DMS114 treated with DMSO at 0.1 percent for 48 hours (cell line): ENCODE results near the gene PNMA8A.
"Not testable (repeated sequence)": the region's sequence is repeated elsewhere in the genome, so short reads cannot be mapped to it uniquely, and the experiment has no call there.

Experiments used
- DNase-seq: peaks from one replicate; lab custom pipeline; 2025; ENCODE audit not compliant: unreplicated experiment; lab: John Stamatoyannopoulos, UW

The PNMA8A gene

DNA sequence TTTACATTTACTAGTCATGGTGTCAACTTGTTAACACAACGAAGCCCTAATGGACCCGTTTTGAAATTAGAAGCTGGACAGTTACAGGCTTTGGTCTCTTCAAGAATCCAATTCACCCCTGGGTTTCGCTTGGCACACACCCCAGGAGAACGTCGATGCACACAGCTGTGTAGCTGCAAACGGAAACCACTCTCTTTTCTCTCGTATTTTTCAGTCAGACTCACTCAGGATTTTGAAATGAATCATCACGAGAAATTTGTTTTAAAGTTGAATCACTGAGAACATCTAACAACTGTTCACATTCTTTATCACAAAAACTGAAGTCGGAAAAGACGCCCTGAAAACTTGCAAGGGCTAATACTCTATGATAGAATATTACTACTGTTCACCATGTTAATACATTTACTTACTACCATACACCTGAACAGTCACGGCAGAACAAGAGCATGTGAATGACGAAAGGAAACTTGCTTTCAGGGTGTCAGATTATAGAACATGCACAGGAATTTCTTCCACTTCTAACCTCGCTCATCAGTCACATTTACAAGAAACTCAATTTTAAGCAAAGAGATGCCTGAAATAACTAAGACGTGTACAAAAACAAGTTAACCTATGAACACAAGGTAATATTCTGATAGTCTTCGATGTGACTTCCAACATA, 4.7 kb downstream of the PNMA8A start:
- DNase-seq, result no peak

GRCh38 chr19:46463516-46463915, 7.8 kb downstream of the PNMA8A start:
- DNase-seq, result no peak

DNA sequence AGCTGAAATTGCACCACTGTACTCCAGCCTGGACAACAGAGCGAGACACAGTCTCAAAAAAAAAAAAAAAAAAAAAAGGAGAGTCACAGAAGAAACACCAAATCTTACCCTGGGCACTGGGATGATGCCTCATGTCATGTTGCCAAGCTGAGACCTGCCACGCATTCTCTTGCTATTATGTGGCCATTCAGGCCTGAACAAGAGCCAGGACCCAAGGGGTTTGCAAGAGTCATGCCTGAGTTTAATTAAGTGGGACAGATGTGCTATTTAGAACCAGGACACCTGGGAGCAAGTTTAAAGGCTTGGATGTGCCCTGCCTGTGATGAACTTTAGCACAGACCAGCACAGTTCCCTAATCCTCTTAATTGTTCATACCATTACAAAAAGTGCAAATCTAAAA, 9.8 kb downstream of the PNMA8A start:
- no peak for DNase-seq

DNA sequence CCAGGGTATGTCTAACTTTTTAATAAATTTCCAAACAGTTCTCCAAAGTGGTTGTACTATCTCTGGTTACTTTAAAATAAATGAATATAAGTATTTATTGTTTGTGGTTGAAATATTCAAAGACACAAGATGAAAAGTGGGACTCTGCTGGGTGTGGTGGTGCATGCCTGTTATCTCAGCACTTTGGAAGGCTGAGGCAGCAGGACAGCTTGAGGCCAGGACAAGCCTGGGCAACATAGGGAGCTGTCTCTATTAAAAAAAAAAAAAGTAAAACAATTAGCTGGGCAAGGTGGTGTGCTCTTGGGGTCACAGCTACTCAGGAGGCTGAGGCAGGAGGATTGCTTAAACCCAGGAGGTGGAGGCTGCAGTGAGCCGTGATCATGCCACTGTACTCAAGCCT, 10.4 kb downstream of the PNMA8A start:
- no peak for DNase-seq

DNA sequence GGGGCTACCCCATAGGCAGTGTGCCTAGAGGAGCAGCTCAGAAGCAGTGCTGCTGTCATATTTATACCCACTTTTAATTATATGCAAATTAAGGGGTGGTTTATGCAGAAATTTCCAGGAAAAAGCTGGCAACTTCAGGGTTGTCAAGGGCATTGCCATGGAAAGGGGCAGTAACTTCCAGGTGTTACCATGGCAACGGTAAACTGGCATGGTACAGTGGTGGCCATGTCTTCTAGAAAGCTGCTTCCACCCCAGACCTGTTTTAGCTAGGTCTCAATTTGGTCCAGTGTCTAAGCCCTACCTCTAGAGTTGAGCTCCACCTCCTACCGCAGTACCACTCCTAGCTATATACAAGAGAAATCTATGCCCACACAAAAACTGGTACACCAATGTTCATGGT, 11.3 kb downstream of the PNMA8A start:
- no peak for DNase-seq

- DNase-seq, result no peak
These were observed 14.4 kb downstream of the PNMA8A start for GRCh38 chr19:46456930-46457329.

DNA sequence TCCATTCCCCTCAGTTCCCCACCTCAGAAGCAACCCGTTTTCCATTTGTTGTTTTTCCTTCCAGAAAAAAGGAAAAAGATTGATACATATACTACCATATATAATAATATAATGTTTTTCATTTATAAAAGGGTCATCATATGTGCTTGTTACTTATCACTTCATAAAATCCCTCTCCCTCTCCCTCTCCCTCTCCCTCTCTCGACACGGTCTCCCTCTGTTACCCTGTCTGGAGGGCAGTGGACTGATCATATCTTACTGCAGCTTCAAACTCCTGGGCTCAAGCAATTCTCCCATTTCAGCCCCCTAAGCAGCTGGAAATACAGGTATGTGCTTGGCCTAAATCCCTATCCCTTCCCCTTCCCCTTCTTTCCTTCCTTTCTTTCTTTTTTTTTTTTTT, 17.1 kb downstream of the PNMA8A start:
- no peak for DNase-seq

GRCh38 chr19:46453661-46454060, 17.7 kb downstream of the PNMA8A start:
- no peak for DNase-seq

DNA sequence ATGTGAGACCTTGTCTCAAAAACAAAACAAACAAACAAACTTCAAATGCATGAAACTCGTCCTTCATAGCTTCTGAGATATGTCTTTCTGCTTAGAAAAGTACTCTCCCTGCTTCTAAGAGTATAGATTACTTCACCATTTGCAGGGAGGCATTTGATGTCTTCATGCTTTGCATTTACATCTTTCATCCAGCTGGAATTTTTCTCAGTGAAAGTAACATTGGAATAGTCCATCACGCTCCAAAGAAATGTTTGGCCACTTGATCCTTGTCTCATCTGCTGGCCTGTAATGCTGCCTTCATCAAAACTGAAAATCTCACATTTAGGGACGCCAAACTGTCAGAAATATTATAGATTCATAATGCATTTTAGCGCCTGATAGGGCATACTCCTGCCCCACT, 19.2 kb downstream of the PNMA8A start:
- no peak for DNase-seq

- DNase-seq, result no peak
These were observed 20.0 kb downstream of the PNMA8A start for GRCh38 chr19:46451352-46451751.

- no peak for DNase-seq
These were observed 20.6 kb downstream of the PNMA8A start for GRCh38 chr19:46450737-46451136.

DNA sequence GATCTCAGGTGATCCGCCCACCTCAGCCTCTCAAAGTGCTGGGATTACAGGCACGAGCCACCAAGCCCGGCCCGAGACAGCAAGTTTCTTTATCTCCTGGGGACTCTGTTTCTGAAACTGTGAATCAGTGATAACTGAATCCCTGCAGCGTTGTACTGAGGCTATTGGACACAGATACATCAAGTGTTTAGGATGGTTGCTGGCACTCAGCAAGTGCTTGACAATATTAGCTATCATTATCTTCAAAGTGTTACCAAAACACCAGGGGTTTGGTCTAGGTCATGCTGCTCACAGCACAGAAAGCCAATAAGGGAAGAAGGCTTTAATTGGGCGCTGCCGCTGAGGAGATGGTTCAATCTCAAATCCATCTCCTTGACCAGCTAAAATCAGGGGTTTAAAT, 22.1 kb downstream of the PNMA8A start:
- DNase-seq, result no peak

DNA sequence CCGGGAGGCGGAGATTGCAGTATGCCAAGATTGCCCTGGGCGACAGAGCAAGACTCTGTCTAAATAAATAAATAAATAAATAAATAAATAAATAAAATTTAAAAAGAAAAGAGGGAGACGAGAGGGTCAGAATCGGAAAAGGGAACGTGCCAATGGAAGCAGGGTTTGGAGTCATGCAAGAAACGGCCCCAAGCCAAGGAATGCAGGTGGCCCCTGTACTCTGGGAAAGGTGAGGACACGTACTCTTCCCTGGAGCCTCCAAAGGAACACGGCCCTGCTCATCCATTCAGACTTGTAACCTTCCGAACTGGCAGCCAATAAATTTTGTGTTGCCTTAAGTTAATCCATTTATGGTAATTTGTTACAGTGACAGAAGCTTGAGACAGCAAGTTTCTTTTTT, 22.8 kb downstream of the PNMA8A start:
- DNase-seq, result no peak

DNA sequence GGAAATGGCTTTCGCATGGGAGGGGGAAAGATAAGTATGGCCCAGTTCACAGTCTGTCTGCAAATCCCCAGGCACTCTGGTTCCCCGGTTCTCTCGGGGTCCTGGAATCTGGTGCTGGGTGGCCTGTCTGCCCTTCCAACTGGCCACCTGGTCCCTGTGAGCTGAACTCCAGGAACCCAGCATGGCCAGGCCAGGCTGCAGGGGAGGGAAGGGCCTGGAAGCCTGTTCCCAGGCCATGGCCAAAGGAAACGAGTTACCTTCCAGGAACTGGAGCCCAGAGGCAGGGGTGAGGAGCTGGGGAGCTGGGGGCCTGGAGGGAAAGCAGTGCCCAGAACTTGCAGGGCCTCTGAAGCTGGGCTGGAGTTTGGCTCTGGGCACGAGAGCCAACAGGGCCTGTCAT, 23.5 kb downstream of the PNMA8A start:
- DNase-seq, result no peak

DNA sequence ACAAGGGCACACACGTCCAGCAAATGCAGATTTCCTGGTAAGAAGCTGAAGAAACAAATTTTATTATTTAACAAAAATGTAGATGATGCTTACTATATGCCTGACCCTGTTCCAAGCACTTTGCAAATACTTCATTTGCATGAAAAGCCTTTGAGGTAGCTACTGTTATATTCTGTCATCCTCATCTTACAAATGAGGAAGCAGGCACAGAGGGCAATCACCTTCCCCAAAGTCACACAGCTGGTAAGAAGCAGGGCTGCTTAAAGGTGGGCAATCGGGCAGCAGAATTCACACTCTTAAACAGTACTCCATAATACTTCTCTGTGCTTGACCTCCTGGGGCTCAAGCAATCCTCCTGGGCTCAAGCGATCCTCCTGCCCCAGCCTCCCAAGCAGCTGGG, 24.4 kb downstream of the PNMA8A start:
- DNase-seq, result no peak

GRCh38 chr19:46446021-46446420, 25.3 kb downstream of the PNMA8A start:
- no peak for DNase-seq

DNA sequence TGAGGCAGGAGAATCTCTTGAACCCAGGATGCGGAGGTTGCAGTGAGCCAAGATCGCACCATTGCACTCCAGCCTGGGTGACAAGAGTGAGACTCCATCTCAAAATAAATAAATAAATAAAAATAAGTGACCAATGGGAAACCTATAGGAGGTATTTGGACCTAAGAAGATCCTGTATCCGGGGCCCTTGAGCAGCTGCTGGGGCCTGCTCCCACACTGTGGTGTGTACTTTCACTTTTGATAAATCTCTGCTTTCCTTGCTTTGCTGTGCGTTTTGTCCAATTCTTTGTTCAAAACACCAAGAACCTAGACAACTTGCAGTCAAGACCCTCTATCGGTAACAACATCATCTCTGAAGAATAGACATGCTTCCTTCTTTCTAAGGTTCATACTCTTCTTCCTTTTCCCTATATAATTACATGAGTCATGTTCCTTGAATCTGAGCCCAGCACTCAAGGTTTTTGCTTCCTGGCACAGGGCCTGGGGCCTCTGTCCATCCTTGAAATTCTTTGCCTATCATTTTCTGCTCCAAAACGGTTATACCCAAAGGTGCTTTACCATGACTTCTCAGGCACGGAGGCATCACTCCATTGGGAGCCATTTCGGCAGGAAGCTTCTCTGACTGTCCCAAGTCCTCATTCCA, 28.4 kb downstream of the PNMA8A start:
- DNase-seq, result no peak

GRCh38 chr19:46441866-46442265, 29.5 kb downstream of the PNMA8A start:
- DNase-seq, result no peak

- DNase-seq, result not testable (repeated sequence)
These were observed 35.7 kb downstream of the PNMA8A start for GRCh38 chr19:46435689-46436088.

GRCh38 chr19:46435009-46435408, 36.4 kb downstream of the PNMA8A start:
- DNase-seq, result no peak

DNA sequence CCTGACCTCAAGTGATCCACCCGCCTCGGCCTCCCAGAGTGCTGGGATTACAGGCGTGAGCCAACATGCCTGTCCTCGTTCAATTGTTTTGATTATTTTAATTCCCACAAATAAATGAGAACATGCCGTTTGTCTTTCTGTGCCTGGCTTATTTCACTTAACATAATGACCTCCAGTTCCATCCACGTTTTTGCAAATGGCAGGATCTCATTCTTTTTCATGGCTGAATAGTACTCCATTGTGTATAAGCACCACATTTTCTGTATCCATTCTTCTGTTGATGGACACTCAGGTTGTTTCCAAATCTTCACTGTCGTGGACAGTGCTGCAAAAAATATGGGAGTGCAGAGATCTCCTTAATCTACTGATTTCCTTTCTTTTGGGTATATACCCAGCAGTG, 37.9 kb downstream of the PNMA8A start:
- not testable (repeated sequence) for DNase-seq

GRCh38 chr19:46431824-46432223, 39.5 kb downstream of the PNMA8A start:
- no peak for DNase-seq

- DNase-seq, result no peak
These were observed 41.4 kb downstream of the PNMA8A start for GRCh38 chr19:46429999-46430398.
